Astrocyte of the cerebellum (primary cell): ENCODE results near the gene ADGB.
"Not testable (repeated sequence)": the region's sequence is repeated elsewhere in the genome, so short reads cannot be mapped to it uniquely, and the experiment has no call there.

Experiments
- DNase-seq: peaks from one replicate; pipeline ENCODE4 v3.0.0-alpha.2; 2011; ENCODE audit warnings: low read depth
- H3K4me3 ChIP-seq: 2 replicates; pipeline ENCODE4 v1.5.1; 2011; ENCODE audit warnings: mild to moderate bottlenecking, low read depth, low read length, moderate library complexity
- in situ Hi-C: cut with HindIII; loops from 2 replicates; pipeline ENCODE4 v1.10.0; 2017; ENCODE audit warnings: low sequenced_read_pairs
- TF ChIP-seq, protein P1 (sequence below): IDR thresholded peaks from 2 replicates; pipeline ENCODE4 v1.5.1; 2012; ENCODE audit warnings: low read length, low read depth, moderate library complexity, mild to moderate bottlenecking; ENCODE audit errors: missing control alignments

ADGB gene

DNA sequence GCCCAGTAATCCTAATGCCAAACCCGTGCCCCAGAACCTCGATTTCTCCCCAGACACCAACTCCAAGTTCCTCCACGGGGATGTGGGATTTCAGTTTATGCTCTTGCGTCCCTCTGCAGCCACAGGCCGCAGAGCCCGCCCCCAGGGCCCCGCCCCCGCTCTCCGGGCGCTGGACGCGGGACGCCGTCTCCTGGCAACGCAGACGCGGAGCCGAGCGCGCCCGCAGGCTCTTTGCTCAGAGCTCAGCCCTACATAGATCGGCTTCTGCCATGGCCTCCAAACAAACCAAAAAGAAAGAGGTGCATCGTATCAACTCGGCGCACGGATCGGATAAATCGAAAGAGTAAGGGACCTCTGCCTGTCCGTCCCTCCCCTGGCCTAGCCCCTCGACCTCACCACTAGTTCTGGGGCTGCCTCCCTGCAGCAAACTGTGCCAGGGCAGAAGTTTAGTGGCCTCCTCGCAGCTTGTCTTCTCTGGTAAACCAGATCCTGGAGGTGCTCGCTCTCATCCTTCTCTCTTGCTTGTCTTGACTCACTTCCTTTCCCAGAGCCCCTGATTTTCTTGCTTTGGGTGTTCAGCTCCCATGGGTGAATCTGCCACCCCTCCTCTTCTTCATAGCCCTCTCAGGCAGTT is at the start of gene ADGB:
Gene ADGB, plus strand, starts transcription at position 201 of the 634 bp plus-strand sequence. Its CDS starts 69 bp downstream, at position 270.
- DNase-seq: peak; percentile 18
- TF ChIP-seq, protein P1, sequence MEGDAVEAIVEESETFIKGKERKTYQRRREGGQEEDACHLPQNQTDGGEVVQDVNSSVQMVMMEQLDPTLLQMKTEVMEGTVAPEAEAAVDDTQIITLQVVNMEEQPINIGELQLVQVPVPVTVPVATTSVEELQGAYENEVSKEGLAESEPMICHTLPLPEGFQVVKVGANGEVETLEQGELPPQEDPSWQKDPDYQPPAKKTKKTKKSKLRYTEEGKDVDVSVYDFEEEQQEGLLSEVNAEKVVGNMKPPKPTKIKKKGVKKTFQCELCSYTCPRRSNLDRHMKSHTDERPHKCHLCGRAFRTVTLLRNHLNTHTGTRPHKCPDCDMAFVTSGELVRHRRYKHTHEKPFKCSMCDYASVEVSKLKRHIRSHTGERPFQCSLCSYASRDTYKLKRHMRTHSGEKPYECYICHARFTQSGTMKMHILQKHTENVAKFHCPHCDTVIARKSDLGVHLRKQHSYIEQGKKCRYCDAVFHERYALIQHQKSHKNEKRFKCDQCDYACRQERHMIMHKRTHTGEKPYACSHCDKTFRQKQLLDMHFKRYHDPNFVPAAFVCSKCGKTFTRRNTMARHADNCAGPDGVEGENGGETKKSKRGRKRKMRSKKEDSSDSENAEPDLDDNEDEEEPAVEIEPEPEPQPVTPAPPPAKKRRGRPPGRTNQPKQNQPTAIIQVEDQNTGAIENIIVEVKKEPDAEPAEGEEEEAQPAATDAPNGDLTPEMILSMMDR: no peak
- in situ Hi-C loops: no loop called here

DNA sequence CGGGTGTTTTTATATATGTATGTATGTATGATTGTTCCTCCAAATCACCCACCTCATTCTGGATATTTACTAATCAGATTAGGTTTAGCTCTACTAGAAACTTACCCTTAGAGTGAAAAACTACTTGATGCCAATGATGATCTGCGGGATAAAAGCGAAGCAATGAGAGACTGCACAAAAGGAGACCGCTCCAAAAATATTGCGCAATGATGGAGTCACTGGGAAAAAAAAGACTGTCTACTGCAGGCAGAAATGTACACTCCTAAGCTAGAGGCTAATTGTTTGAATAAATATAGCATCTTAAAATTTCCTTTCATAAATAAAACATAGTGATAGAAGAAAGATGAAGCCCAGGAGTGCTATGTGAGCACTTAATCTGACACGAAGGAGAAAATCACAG is 47.9 kb upstream of the ADGB start:
- no peak overlapping the region for H3K4me3 ChIP-seq
- in situ Hi-C loops: no loop called here
- no peak for DNase-seq
- TF ChIP-seq, protein P1: no peak

More for the DNA sequence above, at the start of gene ADGB:
- H3K4me3 ChIP-seq: peak within 1 kb of the TSS; percentile 41

DNA sequence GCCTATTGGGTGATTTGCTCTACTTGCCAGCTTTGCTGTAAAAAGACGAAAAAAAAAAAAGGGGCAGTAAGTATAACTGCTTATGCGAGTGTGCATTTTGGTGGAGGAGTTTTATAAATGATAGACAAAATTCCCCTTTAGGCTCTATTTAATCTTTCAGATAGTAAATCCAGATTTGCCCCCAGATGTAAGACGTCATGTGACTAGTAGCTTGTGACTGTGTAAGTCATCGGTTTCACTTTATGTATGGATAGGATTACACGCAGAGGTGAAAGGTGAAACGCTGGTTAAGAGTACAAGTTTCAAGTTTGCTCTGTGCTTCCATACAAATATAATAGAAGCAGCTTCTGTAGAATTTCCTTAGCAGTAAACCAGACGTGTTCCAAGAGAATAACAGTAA is 47.2 kb upstream of the ADGB start:
- in situ Hi-C loops: no loop called here
- DNase-seq: no peak
- TF ChIP-seq, protein P1: no peak
- H3K4me3 ChIP-seq: no peak overlapping the region

DNA sequence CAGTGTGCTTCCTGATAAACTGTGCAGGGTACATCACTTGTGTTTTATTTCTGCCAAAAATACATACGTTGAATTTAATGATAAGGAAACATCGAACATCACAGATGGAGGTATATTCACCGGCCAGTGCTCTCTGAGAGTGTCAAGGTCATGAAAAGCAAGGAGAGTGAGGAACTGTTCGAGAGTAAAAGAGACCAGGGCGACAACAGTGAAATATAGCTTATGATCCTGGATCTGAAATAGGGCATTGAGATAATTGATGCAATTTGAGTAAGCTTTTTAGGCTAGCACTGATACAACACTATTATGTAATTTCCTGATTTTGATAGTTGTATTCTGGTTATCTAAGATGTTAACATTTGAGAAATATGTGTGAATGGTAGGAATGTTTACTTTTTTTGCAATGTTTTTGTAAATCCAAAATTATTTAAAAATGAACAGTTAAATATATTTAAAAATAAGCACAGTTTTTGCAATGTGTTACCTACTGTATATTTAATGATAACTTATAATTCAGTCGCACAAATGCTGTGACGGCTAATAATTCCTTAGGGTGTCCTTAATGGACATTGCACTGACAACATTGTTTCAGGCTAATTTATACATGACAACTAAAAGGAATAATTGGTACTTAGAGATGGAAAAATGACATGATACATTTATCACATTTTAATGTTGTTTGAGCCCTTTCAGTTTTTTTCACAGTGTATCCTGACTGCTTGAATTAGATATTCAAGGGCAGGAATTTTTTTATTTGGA is 45.2 kb upstream of the ADGB start:
- in situ Hi-C loops: no loop called here
- no peak overlapping the region for H3K4me3 ChIP-seq
- DNase-seq: no peak
- TF ChIP-seq, protein P1: no peak

DNA sequence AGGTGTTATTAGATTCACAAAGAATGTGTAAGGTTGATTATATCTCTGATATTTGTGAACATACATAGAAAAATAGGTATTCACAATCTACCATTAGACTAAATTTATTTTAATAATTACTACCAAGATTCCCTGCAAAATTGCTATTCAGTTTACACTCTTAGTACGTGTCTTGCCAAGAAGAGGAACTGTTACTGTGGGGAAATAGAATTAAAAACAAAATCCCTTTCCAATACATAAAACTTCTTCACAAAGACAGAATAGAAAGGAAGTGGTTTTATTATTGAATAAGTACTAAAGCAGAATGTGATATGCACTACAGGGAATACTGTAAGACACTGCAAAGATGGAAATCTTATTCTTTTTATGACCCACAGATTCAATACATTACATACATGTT is 38.2 kb upstream of the ADGB start:
- TF ChIP-seq, protein P1: no peak
- DNase-seq: no peak
- no peak overlapping the region for H3K4me3 ChIP-seq
- in situ Hi-C loops: no loop called here

DNA sequence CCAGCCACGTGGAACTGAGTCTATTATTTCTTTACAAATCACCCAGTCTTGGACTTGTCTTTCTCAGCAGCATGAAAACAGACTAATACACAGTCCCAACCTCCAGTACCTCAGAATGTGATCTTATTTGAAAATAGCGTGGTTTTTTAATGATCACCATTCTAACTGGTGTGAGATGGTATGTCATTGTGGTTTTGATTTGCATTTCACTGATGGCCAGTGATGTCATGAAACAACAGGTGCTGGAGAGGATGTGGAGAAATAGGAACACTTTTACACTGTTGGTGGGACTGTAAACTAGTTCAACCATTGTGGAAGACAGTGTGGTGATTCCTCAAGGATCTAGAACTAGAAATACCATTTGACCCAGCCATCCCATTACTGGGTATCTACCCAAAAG is 32.1 kb upstream of the ADGB start:
- in situ Hi-C loops, H3K4me3 ChIP-seq, DNase-seq: not testable (repeated sequence)

DNA sequence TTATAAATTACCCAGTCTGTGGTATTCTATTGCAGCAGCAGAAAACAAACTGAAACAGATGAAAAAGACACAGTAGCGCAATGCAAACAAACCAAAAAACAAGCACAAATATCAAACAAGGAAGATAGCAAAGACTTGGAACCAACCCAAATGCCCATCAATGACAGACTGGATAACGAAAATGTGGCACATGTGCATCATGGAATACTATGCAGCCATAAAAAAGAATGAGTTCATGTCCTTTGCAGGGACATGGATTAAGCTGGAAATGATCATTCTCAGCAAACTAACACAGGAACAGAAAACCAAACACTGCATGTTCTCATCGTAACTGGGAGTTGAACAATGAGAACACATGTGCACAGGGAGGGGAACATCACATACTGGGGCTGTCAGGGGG is 30.2 kb upstream of the ADGB start:
- in situ Hi-C loops, DNase-seq, H3K4me3 ChIP-seq: not testable (repeated sequence)
